ENCODE data around the gene KIAA1328.
"Not testable (repeated sequence)": the region's sequence is repeated elsewhere in the genome, so short reads cannot be mapped to it uniquely, and the experiment has no call there.

The KIAA1328 gene

GRCh38 chr18:36887864-36888263 lies 58.9 kb downstream of the KIAA1328 start:
- DNase-seq (ENCODE audit: low read depth), result no peak

GRCh38 chr18:36888778-36889177 lies 59.9 kb downstream of the KIAA1328 start:
- no peak for DNase-seq (ENCODE audit: low read depth)

GRCh38 chr18:36889321-36889720 lies 60.4 kb downstream of the KIAA1328 start:
- no peak for DNase-seq (ENCODE audit: low read depth)

GRCh38 chr18:36889742-36890141 lies 60.8 kb downstream of the KIAA1328 start:
- DNase-seq (ENCODE audit: low read depth), result no peak

- no peak for DNase-seq (ENCODE audit: low read depth)
Observed at GRCh38 chr18:36890598-36890997, 61.7 kb downstream of the KIAA1328 start.

GRCh38 chr18:36893227-36893626 lies 64.3 kb downstream of the KIAA1328 start:
- DNase-seq (ENCODE audit: low read depth), result no peak

GRCh38 chr18:36895606-36896005 lies 66.7 kb downstream of the KIAA1328 start:
- DNase-seq (ENCODE audit: low read depth), result no peak

- DNase-seq (ENCODE audit: low read depth), result no peak
Observed at GRCh38 chr18:36897253-36897652, 68.3 kb downstream of the KIAA1328 start.

- no peak for DNase-seq (ENCODE audit: low read depth)
Observed at GRCh38 chr18:36899289-36899688, 70.4 kb downstream of the KIAA1328 start.

- no peak for DNase-seq (ENCODE audit: low read depth)
Observed at GRCh38 chr18:36900466-36900865, 71.5 kb downstream of the KIAA1328 start.

GRCh38 chr18:36901277-36901701 lies 72.4 kb downstream of the KIAA1328 start:
- no peak for DNase-seq (ENCODE audit: low read depth)

- no peak for DNase-seq (ENCODE audit: low read depth)
Observed at GRCh38 chr18:36903215-36903928, 74.4 kb downstream of the KIAA1328 start.

GRCh38 chr18:36905571-36905970 lies 76.6 kb downstream of the KIAA1328 start:
- DNase-seq (ENCODE audit: low read depth), result no peak

GRCh38 chr18:36909282-36909681 lies 80.4 kb downstream of the KIAA1328 start:
- DNase-seq (ENCODE audit: low read depth), result not testable (repeated sequence)

- no peak for DNase-seq (ENCODE audit: low read depth)
Observed at GRCh38 chr18:36912887-36913286, 84.0 kb downstream of the KIAA1328 start.

GRCh38 chr18:36917907-36918306 lies 89.0 kb downstream of the KIAA1328 start:
- DNase-seq (ENCODE audit: low read depth), result no peak

GRCh38 chr18:36929601-36930000 lies 100.7 kb downstream of the KIAA1328 start:
- no peak for DNase-seq (ENCODE audit: low read depth)

- no peak for DNase-seq (ENCODE audit: low read depth)
Observed at GRCh38 chr18:36931106-36931505, 102.2 kb downstream of the KIAA1328 start.

GRCh38 chr18:36933552-36933951 lies 104.6 kb downstream of the KIAA1328 start:
- DNase-seq (ENCODE audit: low read depth), result no peak

- no peak for DNase-seq (ENCODE audit: low read depth)
Observed at GRCh38 chr18:36934884-36935283, 106.0 kb downstream of the KIAA1328 start.

- DNase-seq (ENCODE audit: low read depth), result no peak
Observed at GRCh38 chr18:36942264-36942663, 113.3 kb downstream of the KIAA1328 start.

- DNase-seq (ENCODE audit: low read depth), result no peak
Observed at GRCh38 chr18:36947820-36948348, 119.0 kb downstream of the KIAA1328 start.

GRCh38 chr18:36950282-36950681 lies 121.4 kb downstream of the KIAA1328 start:
- no peak for DNase-seq (ENCODE audit: low read depth)

- DNase-seq (ENCODE audit: low read depth), result no peak
Observed at GRCh38 chr18:36950960-36951359, 122.0 kb downstream of the KIAA1328 start.
